Astrocyte (in vitro differentiated cells and primary cell): Measurements from ENCODE around the gene SYTL1. TPM values are rescaled to one million over a fixed set of nuclear protein-coding genes. Genes with fewer than 3 reads are reported as not detected.

Experiments
- DNase-seq: peaks from one replicate; pipeline ENCODE4 v3.0.0-alpha.2; 2010; ENCODE audit warnings: low read depth
- FAIRE-seq: peaks from 2 replicates; lab custom pipeline; 2011; peaks lifted over from hg19 to GRCh38; lab: Jason Lieb, UNC
- H2AFZ ChIP-seq: 2 replicates; pipeline ENCODE4 v1.6.0; 2012; ENCODE audit warnings: low read depth, low read length, inconsistent platforms
- H3K27ac ChIP-seq: 2 replicates; pipeline ENCODE4 v1.5.1; 2011; ENCODE audit warnings: low read depth, low read length, inconsistent platforms
- H3K27me3 ChIP-seq: 2 replicates; pipeline ENCODE4 v1.6.0; 2011; ENCODE audit warnings: low read length, inconsistent platforms; ENCODE audit not compliant: insufficient read depth
- H3K36me3 ChIP-seq: 2 replicates; pipeline ENCODE4 v1.5.1; 2011; ENCODE audit warnings: low read length, inconsistent platforms; ENCODE audit not compliant: insufficient read depth
- H3K4me1 ChIP-seq: 2 replicates; pipeline ENCODE4 v1.5.1; 2011; ENCODE audit warnings: low read length, inconsistent platforms; ENCODE audit not compliant: insufficient read depth
- H3K4me2 ChIP-seq: 2 replicates; pipeline ENCODE4 v1.6.0; 2012; ENCODE audit warnings: low read length, inconsistent platforms
- H3K4me3 ChIP-seq: 2 replicates; pipeline ENCODE4 v1.5.1; 2011; ENCODE audit warnings: low read depth, mild to moderate bottlenecking, low read length, inconsistent platforms; ENCODE audit not compliant: insufficient read depth
- H3K79me2 ChIP-seq: 2 replicates; pipeline ENCODE4 v1.6.0; 2012; ENCODE audit warnings: mild to moderate bottlenecking, low read length, inconsistent platforms; ENCODE audit not compliant: insufficient read depth
- H3K9ac ChIP-seq: 2 replicates; pipeline ENCODE4 v1.6.0; 2012; ENCODE audit warnings: mild to moderate bottlenecking, low read length, inconsistent platforms
- H3K9me3 ChIP-seq: 2 replicates; pipeline ENCODE4 v1.5.1; 2012; ENCODE audit warnings: low read depth, mild to moderate bottlenecking, low read length, inconsistent platforms; ENCODE audit not compliant: insufficient read depth
- H4K20me1 ChIP-seq: 2 replicates; pipeline ENCODE4 v1.6.0; 2012; ENCODE audit warnings: low read length, inconsistent platforms; ENCODE audit not compliant: insufficient read depth
- H3K27ac Mint-ChIP-seq: one replicate; pipeline ENCODE4 v1.8.0; 2021; ENCODE audit warnings: mild to moderate bottlenecking, mixed read lengths; ENCODE audit not compliant: unreplicated experiment
- H3K27me3 Mint-ChIP-seq: one replicate; pipeline ENCODE4 v1.8.0; 2021; ENCODE audit warnings: low read depth, mixed read lengths; ENCODE audit not compliant: unreplicated experiment
- H3K36me3 Mint-ChIP-seq: one replicate; pipeline ENCODE4 v1.8.0; 2021; ENCODE audit warnings: low read depth, mixed read lengths; ENCODE audit not compliant: unreplicated experiment
- H3K4me1 Mint-ChIP-seq: one replicate; pipeline ENCODE4 v1.8.0; 2021; ENCODE audit warnings: low read depth, mixed read lengths; ENCODE audit not compliant: unreplicated experiment
- H3K4me3 Mint-ChIP-seq: one replicate; pipeline ENCODE4 v1.8.0; 2021; ENCODE audit warnings: mild to moderate bottlenecking, moderate library complexity, mixed read lengths; ENCODE audit not compliant: unreplicated experiment
- H3K9me3 Mint-ChIP-seq: one replicate; pipeline ENCODE4 v1.8.0; 2021; ENCODE audit warnings: mild to moderate bottlenecking, mixed read lengths; ENCODE audit not compliant: unreplicated experiment
- CTCF ChIP-seq: IDR thresholded peaks from 2 replicates; pipeline ENCODE4 v1.5.1; 2011; ENCODE audit warnings: low read depth, mild to moderate bottlenecking, inconsistent platforms, low read length, moderate library complexity; ENCODE audit not compliant: insufficient read depth
- EZH2 ChIP-seq: IDR thresholded peaks from 2 replicates; pipeline ENCODE4 v1.6.1; 2012; ENCODE audit warnings: mild to moderate bottlenecking, low read length, inconsistent platforms; ENCODE audit not compliant: insufficient read depth
- total RNA-seq: library from RNA; stranded (reverse); gene quantifications from 2 replicates; pipeline ENCODE4 v1.2.1, GENCODE V29; 2021

SYTL1 gene
- total RNA-seq, 1 donor from 2014 or later: 10.7 TPM

- Histone ChIP-seq H3K9me3 (no peaks in the 10 kb centered on the region), H3K9ac (no peak overlapping the region), H3K4me1 (peaks cover 15% of the 10 kb centered on the region), H3K79me2 (no peaks in the 10 kb centered on the region), H3K27ac (no peak overlapping the region), H3K36me3 (peaks cover under 1% of the 10 kb centered on the region), H3K4me3 (no peak overlapping the region), H2AFZ (peak overlapping the region; percentile 80), H3K4me2 (peak overlapping the region; percentile 78), H3K27me3 (peaks cover 5% of the 10 kb centered on the region), H4K20me1 (no peaks in the 10 kb centered on the region)
- Mint-ChIP-seq H3K4me1 (peaks cover 4% of the 10 kb centered on the region), H3K36me3 (peaks cover 9% of the 10 kb centered on the region), H3K4me3 (no peak overlapping the region), H3K27ac (no peak overlapping the region), H3K9me3 (no peaks in the 10 kb centered on the region), H3K27me3 (peaks cover 4% of the 10 kb centered on the region)
- DNase-seq: peak; percentile 7
- no peak for TF ChIP-seq CTCF
- TF ChIP-seq EZH2: no peak
- FAIRE-seq: no peak
Observed at GRCh38 chr1:27350663-27351540, 9.1 kb downstream of the SYTL1 start.

GRCh38 chr1:27351541-27352107 lies 9.8 kb downstream of the SYTL1 start:
- Histone ChIP-seq H3K27me3 (peaks cover 5% of the 10 kb centered on the region), H3K27ac (no peak overlapping the region), H3K4me3 (no peak overlapping the region), H4K20me1 (no peaks in the 10 kb centered on the region), H3K79me2 (no peaks in the 10 kb centered on the region), H3K9ac (no peak overlapping the region), H2AFZ (peak overlapping the region; percentile 71), H3K4me1 (peaks cover 15% of the 10 kb centered on the region), H3K9me3 (no peaks in the 10 kb centered on the region), H3K36me3 (peaks cover 3% of the 10 kb centered on the region), H3K4me2 (peak overlapping the region; percentile 78)
- FAIRE-seq (no peak), DNase-seq (no peak)
- Mint-ChIP-seq H3K4me1 (peaks cover 4% of the 10 kb centered on the region), H3K27me3 (peaks cover 4% of the 10 kb centered on the region), H3K9me3 (no peaks in the 10 kb centered on the region), H3K27ac (no peak overlapping the region), H3K36me3 (peaks cover 9% of the 10 kb centered on the region), H3K4me3 (no peak overlapping the region)
- TF ChIP-seq EZH2: no peak
- no peak for TF ChIP-seq CTCF
